HPDE6-E6E7 (cell line): ENCODE measurements around the gene PANK1.
"Not testable (repeated sequence)": the region's sequence is repeated elsewhere in the genome, so short reads cannot be mapped to it uniquely, and the experiment has no call there.

Source experiments
- DNase-seq: peaks from one replicate; pipeline ENCODE4 v3.0.0; 2011; ENCODE audit warnings: missing footprints; ENCODE audit errors: extremely low spot score

PANK1 gene

GRCh38 chr10:89567576-89568245, 77.3 kb downstream of the PANK1 start:
- no peak for DNase-seq

- no peak for DNase-seq
These were observed 78.0 kb downstream of the PANK1 start for GRCh38 chr10:89566992-89567391.

- no peak for DNase-seq
These were observed 78.7 kb downstream of the PANK1 start for GRCh38 chr10:89566095-89566950.

GRCh38 chr10:89565180-89565579, 79.9 kb downstream of the PANK1 start:
- DNase-seq = no peak

- DNase-seq = peak; percentile 46
These were observed 81.1 kb downstream of the PANK1 start for GRCh38 chr10:89563861-89564478.

- DNase-seq = no peak
These were observed 81.7 kb downstream of the PANK1 start for GRCh38 chr10:89563311-89563710.

- no peak for DNase-seq
These were observed 88.4 kb downstream of the PANK1 start for GRCh38 chr10:89556600-89556999.

GRCh38 chr10:89555688-89556445, 89.2 kb downstream of the PANK1 start:
- DNase-seq = no peak

GRCh38 chr10:89554433-89554832, 90.6 kb downstream of the PANK1 start:
- DNase-seq = no peak

GRCh38 chr10:89553064-89553734, 91.8 kb downstream of the PANK1 start:
- DNase-seq = peak; percentile 60

- no peak for DNase-seq
These were observed 92.8 kb downstream of the PANK1 start for GRCh38 chr10:89552213-89552612.

GRCh38 chr10:89550509-89550908, 94.5 kb downstream of the PANK1 start:
- no peak for DNase-seq

- no peak for DNase-seq
These were observed 95.5 kb downstream of the PANK1 start for GRCh38 chr10:89549510-89549909.

- DNase-seq = no peak
These were observed 96.4 kb downstream of the PANK1 start for GRCh38 chr10:89548673-89549072.

- no peak for DNase-seq
These were observed 97.1 kb downstream of the PANK1 start for GRCh38 chr10:89547853-89548513.

- DNase-seq = not testable (repeated sequence)
These were observed 98.4 kb downstream of the PANK1 start for GRCh38 chr10:89546651-89547050.

GRCh38 chr10:89543841-89544240, 101.2 kb downstream of the PANK1 start:
- no peak for DNase-seq

- DNase-seq = no peak
These were observed 104.6 kb downstream of the PANK1 start for GRCh38 chr10:89540420-89540949.

GRCh38 chr10:89537364-89537763, 107.7 kb downstream of the PANK1 start:
- DNase-seq = no peak

- DNase-seq = no peak
These were observed 109.1 kb downstream of the PANK1 start for GRCh38 chr10:89536013-89536354.
